HepG2 (cell line): ENCODE results near the gene DAAM1. TPM values are rescaled to one million over a fixed set of nuclear protein-coding genes. Genes with fewer than 3 reads are reported as not detected.
A peak's percentile ranks its signal among the peaks of the same experiment; 100 is the strongest.

ENCODE experiments used
- CBX5 ChIP-seq: sonication (generic); formaldehyde crosslinking; IDR thresholded peaks from 2 replicates; pipeline ENCODE4 v1.4.0; 2020; ENCODE audit warnings: missing genetic modification reagents, borderline replicate concordance
- CCDC6 ChIP-seq: sonication (generic); formaldehyde crosslinking; IDR thresholded peaks from 2 replicates; pipeline ENCODE4 v1.8.1; 2022; ENCODE audit warnings: mild to moderate bottlenecking, missing genetic modification reagents, moderate library complexity
- FLYWCH1 ChIP-seq: sonication (generic); formaldehyde crosslinking; IDR thresholded peaks from 2 replicates; pipeline ENCODE4 v1.8.1; 2023; ENCODE audit warnings: mild to moderate bottlenecking, missing genetic modification reagents
- GTF2F1 ChIP-seq: fragments of 150-350 bp; IDR thresholded peaks from 2 replicates; pipeline ENCODE4 v1.6.1; 2014; ENCODE audit warnings: low read length
- NCOA1 ChIP-seq: sonication (generic); formaldehyde crosslinking; IDR thresholded peaks from 2 replicates; pipeline ENCODE4 v1.9.0; 2021; ENCODE audit warnings: missing genetic modification reagents
- NKX3-1 ChIP-seq: sonication (generic); formaldehyde crosslinking; IDR thresholded peaks from 2 replicates; pipeline ENCODE4 v1.5.0; 2020; ENCODE audit warnings: missing genetic modification reagents
- PHB2 ChIP-seq: fragments of 450-650 bp; IDR thresholded peaks from 2 replicates; pipeline ENCODE4 v1.6.1; 2018; ENCODE audit not compliant: partially characterized antibody
- SMAD1 ChIP-seq: sonication (generic); formaldehyde crosslinking; IDR thresholded peaks from 2 replicates; pipeline ENCODE4 v1.4.0; 2020; ENCODE audit warnings: missing genetic modification reagents, low read depth, mild to moderate bottlenecking, borderline replicate concordance
- SP4 ChIP-seq: sonication (generic); formaldehyde crosslinking; IDR thresholded peaks from 2 replicates; pipeline ENCODE4 v1.8.1; 2023; ENCODE audit warnings: mild to moderate bottlenecking, missing genetic modification reagents
- ZBTB7B ChIP-seq: sonication (generic); formaldehyde crosslinking; IDR thresholded peaks from 2 replicates; pipeline ENCODE4 v1.4.0; 2020; ENCODE audit warnings: missing genetic modification reagents
- ZFP62 ChIP-seq: sonication (generic); formaldehyde crosslinking; IDR thresholded peaks from 2 replicates; pipeline ENCODE4 v1.4.0; 2020; ENCODE audit warnings: missing genetic modification reagents
- ZFP90 ChIP-seq: sonication (generic); formaldehyde crosslinking; IDR thresholded peaks from 2 replicates; pipeline ENCODE4 v1.8.0; 2022; ENCODE audit warnings: missing genetic modification reagents, mild to moderate bottlenecking, inconsistent platforms, borderline replicate concordance
- ZFX ChIP-seq: sonication (generic); formaldehyde crosslinking; IDR thresholded peaks from 2 replicates; pipeline ENCODE4 v1.4.0; 2020; ENCODE audit warnings: mild to moderate bottlenecking, low read depth, missing genetic modification reagents, moderate library complexity
- ZMAT5 ChIP-seq: sonication (generic); formaldehyde crosslinking; IDR thresholded peaks from 2 replicates; pipeline ENCODE4 v1.5.0; 2020; ENCODE audit warnings: mild to moderate bottlenecking, low read depth, missing genetic modification reagents, borderline replicate concordance
- ZNF12 ChIP-seq: sonication (generic); formaldehyde crosslinking; IDR thresholded peaks from 2 replicates; pipeline ENCODE4 v1.5.0; 2020; ENCODE audit warnings: missing genetic modification reagents
- ZNF235 ChIP-seq: sonication (generic); formaldehyde crosslinking; IDR thresholded peaks from 2 replicates; pipeline ENCODE4 v1.8.1; 2023; ENCODE audit warnings: mild to moderate bottlenecking, missing genetic modification reagents, borderline replicate concordance
- ZNF30 ChIP-seq: sonication (generic); formaldehyde crosslinking; IDR thresholded peaks from 2 replicates; pipeline ENCODE4 v1.5.0; 2020; ENCODE audit warnings: mild to moderate bottlenecking, missing genetic modification reagents
- ZNF333 ChIP-seq: sonication (generic); formaldehyde crosslinking; IDR thresholded peaks from 2 replicates; pipeline ENCODE4 v1.4.0; 2020; ENCODE audit warnings: mild to moderate bottlenecking, missing genetic modification reagents, borderline replicate concordance
- ZNF652 ChIP-seq: IDR thresholded peaks from 2 replicates; pipeline ENCODE4 v1.6.1; 2016; ENCODE audit warnings: low read depth, borderline replicate concordance
- polyA plus RNA-seq, 8 experiments: library from polyadenylated mRNA; depleted of rRNA in 3 of 8; stranded (reverse) in 7 of 8; unstranded in 1 of 8; fragments of >200 nt; fragmentation: Illumina TruSeq in 4 of 8; extraction: Trizol in 4 of 8; gene quantifications; 2 replicates each; pipeline versions ENCODE4 v1.2.1 to v1.2.3, GENCODE V29; 2011 to 2016; ENCODE audit warnings: low read depth in 4 of 8, missing spikeins in 1 of 8, mixed read lengths in 1 of 8; ENCODE audit not compliant: insufficient read depth in 1 of 8
- total RNA-seq, 5 experiments: library from RNA; depleted of rRNA; stranded (reverse); fragments of >200 nt; fragmentation: Illumina TruSeq; extraction: Trizol; gene quantifications; 2 replicates each; pipeline ENCODE4 v1.2.3, GENCODE V29; 2016; ENCODE audit warnings: low read depth in 1 of 5
- TF ChIP-seq, protein P1 (sequence below): sonication (generic); formaldehyde crosslinking; IDR thresholded peaks from 2 replicates; pipeline ENCODE4 v1.9.0; 2022; ENCODE audit warnings: missing genetic modification reagents, mild to moderate bottlenecking, borderline replicate concordance
- TF ChIP-seq, protein P2 (sequence below): sonication (generic); formaldehyde crosslinking; IDR thresholded peaks from 2 replicates; pipeline ENCODE4 v1.4.0; 2020; ENCODE audit warnings: missing genetic modification reagents, borderline replicate concordance
- TF ChIP-seq, protein P3 (sequence below): IDR thresholded peaks from 2 replicates; pipeline ENCODE4 v1.6.1; 2012; ENCODE audit warnings: low read depth, low read length, improper control_type of control experiment
- TF ChIP-seq, protein P4 (sequence below): sonication (generic); formaldehyde crosslinking; IDR thresholded peaks from 2 replicates; pipeline ENCODE4 v1.4.0; 2020; ENCODE audit warnings: mild to moderate bottlenecking, missing genetic modification reagents

DAAM1 gene
- total and polyA plus RNA-seq, 2 of the 13 experiments (the other 11 are each of a cell fraction or from before 2014, with no cell fraction given) = 10.9 to 24.5 TPM

- no peak for TF ChIP-seq CCDC6 (CRISPR knock-in tag)
- TF ChIP-seq FLYWCH1 (CRISPR knock-in tag) = no peak
- TF ChIP-seq, protein P1, sequence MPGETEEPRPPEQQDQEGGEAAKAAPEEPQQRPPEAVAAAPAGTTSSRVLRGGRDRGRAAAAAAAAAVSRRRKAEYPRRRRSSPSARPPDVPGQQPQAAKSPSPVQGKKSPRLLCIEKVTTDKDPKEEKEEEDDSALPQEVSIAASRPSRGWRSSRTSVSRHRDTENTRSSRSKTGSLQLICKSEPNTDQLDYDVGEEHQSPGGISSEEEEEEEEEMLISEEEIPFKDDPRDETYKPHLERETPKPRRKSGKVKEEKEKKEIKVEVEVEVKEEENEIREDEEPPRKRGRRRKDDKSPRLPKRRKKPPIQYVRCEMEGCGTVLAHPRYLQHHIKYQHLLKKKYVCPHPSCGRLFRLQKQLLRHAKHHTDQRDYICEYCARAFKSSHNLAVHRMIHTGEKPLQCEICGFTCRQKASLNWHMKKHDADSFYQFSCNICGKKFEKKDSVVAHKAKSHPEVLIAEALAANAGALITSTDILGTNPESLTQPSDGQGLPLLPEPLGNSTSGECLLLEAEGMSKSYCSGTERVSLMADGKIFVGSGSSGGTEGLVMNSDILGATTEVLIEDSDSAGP (CRISPR knock-in tag) = no peak
- no peak for TF ChIP-seq ZFP90 (CRISPR knock-in tag)
- TF ChIP-seq ZBTB7B (CRISPR knock-in tag) = no peak
- TF ChIP-seq ZNF12 = no peak
- TF ChIP-seq NKX3-1 (CRISPR knock-in tag) = no peak
- no peak for TF ChIP-seq SP4 (CRISPR knock-in tag)
- no peak for TF ChIP-seq ZFP62
- no peak for TF ChIP-seq ZNF333 (CRISPR knock-in tag)
- no peak for TF ChIP-seq NCOA1 (CRISPR knock-in tag)
- peak; percentile 51; the same call in 1 of the 2 replicates for TF ChIP-seq ZNF652 (CRISPR knock-in tag)
- TF ChIP-seq, protein P2, sequence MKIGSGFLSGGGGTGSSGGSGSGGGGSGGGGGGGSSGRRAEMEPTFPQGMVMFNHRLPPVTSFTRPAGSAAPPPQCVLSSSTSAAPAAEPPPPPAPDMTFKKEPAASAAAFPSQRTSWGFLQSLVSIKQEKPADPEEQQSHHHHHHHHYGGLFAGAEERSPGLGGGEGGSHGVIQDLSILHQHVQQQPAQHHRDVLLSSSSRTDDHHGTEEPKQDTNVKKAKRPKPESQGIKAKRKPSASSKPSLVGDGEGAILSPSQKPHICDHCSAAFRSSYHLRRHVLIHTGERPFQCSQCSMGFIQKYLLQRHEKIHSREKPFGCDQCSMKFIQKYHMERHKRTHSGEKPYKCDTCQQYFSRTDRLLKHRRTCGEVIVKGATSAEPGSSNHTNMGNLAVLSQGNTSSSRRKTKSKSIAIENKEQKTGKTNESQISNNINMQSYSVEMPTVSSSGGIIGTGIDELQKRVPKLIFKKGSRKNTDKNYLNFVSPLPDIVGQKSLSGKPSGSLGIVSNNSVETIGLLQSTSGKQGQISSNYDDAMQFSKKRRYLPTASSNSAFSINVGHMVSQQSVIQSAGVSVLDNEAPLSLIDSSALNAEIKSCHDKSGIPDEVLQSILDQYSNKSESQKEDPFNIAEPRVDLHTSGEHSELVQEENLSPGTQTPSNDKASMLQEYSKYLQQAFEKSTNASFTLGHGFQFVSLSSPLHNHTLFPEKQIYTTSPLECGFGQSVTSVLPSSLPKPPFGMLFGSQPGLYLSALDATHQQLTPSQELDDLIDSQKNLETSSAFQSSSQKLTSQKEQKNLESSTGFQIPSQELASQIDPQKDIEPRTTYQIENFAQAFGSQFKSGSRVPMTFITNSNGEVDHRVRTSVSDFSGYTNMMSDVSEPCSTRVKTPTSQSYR (CRISPR knock-in tag) = no peak
- TF ChIP-seq, protein P3, sequence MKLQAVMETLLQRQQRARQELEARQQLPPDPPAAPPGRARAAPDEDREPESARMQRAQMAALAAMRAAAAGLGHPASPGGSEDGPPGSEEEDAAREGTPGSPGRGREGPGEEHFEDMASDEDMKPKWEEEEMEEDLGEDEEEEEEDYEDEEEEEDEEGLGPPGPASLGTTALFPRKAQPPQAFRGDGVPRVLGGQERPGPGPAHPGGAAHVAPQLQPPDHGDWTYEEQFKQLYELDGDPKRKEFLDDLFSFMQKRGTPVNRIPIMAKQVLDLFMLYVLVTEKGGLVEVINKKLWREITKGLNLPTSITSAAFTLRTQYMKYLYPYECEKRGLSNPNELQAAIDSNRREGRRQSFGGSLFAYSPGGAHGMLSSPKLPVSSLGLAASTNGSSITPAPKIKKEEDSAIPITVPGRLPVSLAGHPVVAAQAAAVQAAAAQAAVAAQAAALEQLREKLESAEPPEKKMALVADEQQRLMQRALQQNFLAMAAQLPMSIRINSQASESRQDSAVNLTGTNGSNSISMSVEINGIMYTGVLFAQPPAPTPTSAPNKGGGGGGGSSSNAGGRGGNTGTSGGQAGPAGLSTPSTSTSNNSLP = peak; percentile 47; the same call in 1 of the 2 replicates
- no peak for TF ChIP-seq ZNF30
- TF ChIP-seq PHB2 = no peak
- TF ChIP-seq, protein P4, sequence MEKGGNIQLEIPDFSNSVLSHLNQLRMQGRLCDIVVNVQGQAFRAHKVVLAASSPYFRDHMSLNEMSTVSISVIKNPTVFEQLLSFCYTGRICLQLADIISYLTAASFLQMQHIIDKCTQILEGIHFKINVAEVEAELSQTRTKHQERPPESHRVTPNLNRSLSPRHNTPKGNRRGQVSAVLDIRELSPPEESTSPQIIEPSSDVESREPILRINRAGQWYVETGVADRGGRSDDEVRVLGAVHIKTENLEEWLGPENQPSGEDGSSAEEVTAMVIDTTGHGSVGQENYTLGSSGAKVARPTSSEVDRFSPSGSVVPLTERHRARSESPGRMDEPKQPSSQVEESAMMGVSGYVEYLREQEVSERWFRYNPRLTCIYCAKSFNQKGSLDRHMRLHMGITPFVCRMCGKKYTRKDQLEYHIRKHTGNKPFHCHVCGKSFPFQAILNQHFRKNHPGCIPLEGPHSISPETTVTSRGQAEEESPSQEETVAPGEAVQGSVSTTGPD (CRISPR knock-in tag) = no peak
- TF ChIP-seq GTF2F1 = no peak
- no peak; the same call in 1 of the 2 replicates for TF ChIP-seq CBX5 (CRISPR knock-in tag)
- TF ChIP-seq ZFX (CRISPR knock-in tag) = 0 out of 2 replicates have a peak, but pooled peaks have one; percentile 25
- TF ChIP-seq ZNF235 (CRISPR knock-in tag) = no peak
- TF ChIP-seq SMAD1 (CRISPR knock-in tag) = no peak
- TF ChIP-seq ZMAT5 = no peak
These were observed 74.4 kb downstream of the DAAM1 start (continued) for GRCh38 chr14:59262717-59263454.
